ENCODE measurements around the gene BCL3. TPM values are rescaled to one million over a fixed set of nuclear protein-coding genes. Genes with fewer than 3 reads are reported as not detected.
A peak's percentile ranks its signal among the peaks of the same experiment; 100 is the strongest.

Gene BCL3
- total RNA-seq, 1 experiment from 2014 or later = 2.2 TPM

DNA sequence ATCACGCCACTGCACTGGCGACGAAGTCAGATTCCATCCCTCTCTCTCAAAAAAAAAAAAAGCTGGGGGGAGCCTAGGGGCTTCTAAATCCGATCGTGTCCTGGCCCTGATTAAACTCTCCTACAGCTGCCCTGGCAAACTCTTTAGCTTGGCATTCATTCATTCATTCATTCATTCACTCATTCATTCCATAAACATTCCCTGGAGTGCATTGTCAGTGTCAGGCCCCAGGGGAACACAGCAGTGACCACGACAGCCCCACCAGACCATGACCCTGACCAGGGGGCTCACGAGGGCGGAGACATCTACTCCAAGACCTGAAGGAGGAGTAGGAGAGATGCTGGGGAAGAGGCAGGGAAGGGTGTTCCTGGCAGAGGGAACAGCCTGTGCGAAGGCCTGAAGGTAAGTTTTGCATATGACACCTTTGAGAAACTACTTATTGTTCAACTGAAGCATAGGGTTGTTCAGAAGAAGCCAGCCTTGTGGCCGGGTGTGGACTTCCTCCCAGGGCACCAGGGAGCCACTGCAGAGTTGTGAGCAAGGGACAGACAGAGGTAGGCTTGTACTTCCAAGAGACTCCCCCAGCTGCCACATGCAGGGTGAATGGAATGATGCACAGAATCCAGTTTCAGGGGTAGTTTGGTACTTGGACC, 25.1 kb upstream of the BCL3 start:
- H3K9me3 Mint-ChIP-seq = no peaks in the 10 kb centered on the region
- H3T11ph ChIP-seq (ENCODE audit: low read length) = no peak overlapping the region
- no peaks in the 10 kb centered on the region; the same call in 1 of the 2 replicates for H3K27me3 ChIP-seq (ENCODE audit: insufficient read depth, low read length)
- no peak for DNase-seq
- H3K14ac ChIP-seq (ENCODE audit: insufficient read depth, low read length) = no peak overlapping the region
- no peaks in the 10 kb centered on the region for H3K79me1 ChIP-seq (ENCODE audit: insufficient read depth, low read depth, low read length, poor library complexity, severe bottlenecking)
- peaks cover 11% of the 10 kb centered on the region for H3K27me3 Mint-ChIP-seq (ENCODE audit: low read depth)
- no peak overlapping the region for H3K4me3 Mint-ChIP-seq
- H3K56ac ChIP-seq (ENCODE audit: insufficient read length, low read depth, low read length) = no peak overlapping the region
- no peaks in the 10 kb centered on the region for H3K23me2 ChIP-seq (ENCODE audit: insufficient read length, low read depth, low read length, poor library complexity, severe bottlenecking)
- no peak overlapping the region for H3K4me2 ChIP-seq (ENCODE audit: insufficient read depth, insufficient read length, low read length)
- H2AK5ac ChIP-seq (ENCODE audit: insufficient read length, low read length) = no peak overlapping the region
- no peaks in the 10 kb centered on the region for H3K9me3 ChIP-seq (ENCODE audit: control insufficient read depth, low read depth, low read length)
- H3K18ac ChIP-seq (ENCODE audit: insufficient read length, low read depth, low read length) = no peak overlapping the region
- H4K20me1 ChIP-seq (ENCODE audit: control insufficient read depth, insufficient read depth, insufficient read length) = no peaks in the 10 kb centered on the region
- no peak overlapping the region for H3K4ac ChIP-seq (ENCODE audit: low read depth, low read length)
- H4K8ac ChIP-seq (replicated peaks; ENCODE audit: insufficient read length, low read depth, low read length) = no peak overlapping the region
- H3K23ac ChIP-seq (ENCODE audit: insufficient read length, low read depth, low read length) = no peak overlapping the region
- H3K4me1 Mint-ChIP-seq = peaks cover 9% of the 10 kb centered on the region in 2 experiments; a peak in 3 of 4 replicates
- no peak overlapping the region for H4K91ac ChIP-seq (ENCODE audit: insufficient read length, low read depth, low read length)
- no peak overlapping the region for H3K9ac ChIP-seq (ENCODE audit: extremely low read depth, insufficient read length, low read length)
- peak overlapping the region in 1 of 3 experiments; percentile 85; a peak in 3 of 7 replicates for H3K27ac Mint-ChIP-seq
- H2BK12ac ChIP-seq (ENCODE audit: insufficient read length, low read depth, low read length) = no peak overlapping the region
- no peaks in the 10 kb centered on the region for H3K79me2 ChIP-seq (ENCODE audit: insufficient read depth, low read length)
- no peak overlapping the region for H2AFZ ChIP-seq (ENCODE audit: low read length)
- no peak overlapping the region for H2BK20ac ChIP-seq (ENCODE audit: low read depth, low read length, poor library complexity, severe bottlenecking)
- no peak overlapping the region for H4K5ac ChIP-seq (ENCODE audit: insufficient read length, low read depth, low read length)
- H2BK120ac ChIP-seq (ENCODE audit: low read depth, low read length, poor library complexity, severe bottlenecking) = no peak overlapping the region
- no peak overlapping the region for H3K27ac ChIP-seq (ENCODE audit: insufficient read length, low read depth, low read length)
- no peak overlapping the region for H2BK5ac ChIP-seq (ENCODE audit: insufficient read length, low read length)
- no peaks in the 10 kb centered on the region; the same call in 1 of the 2 replicates for H3K4me1 ChIP-seq (ENCODE audit: insufficient read depth, low read length)
- no peak overlapping the region for H2BK15ac ChIP-seq (ENCODE audit: low read depth, low read length)
- TF ChIP-seq, protein P1, sequence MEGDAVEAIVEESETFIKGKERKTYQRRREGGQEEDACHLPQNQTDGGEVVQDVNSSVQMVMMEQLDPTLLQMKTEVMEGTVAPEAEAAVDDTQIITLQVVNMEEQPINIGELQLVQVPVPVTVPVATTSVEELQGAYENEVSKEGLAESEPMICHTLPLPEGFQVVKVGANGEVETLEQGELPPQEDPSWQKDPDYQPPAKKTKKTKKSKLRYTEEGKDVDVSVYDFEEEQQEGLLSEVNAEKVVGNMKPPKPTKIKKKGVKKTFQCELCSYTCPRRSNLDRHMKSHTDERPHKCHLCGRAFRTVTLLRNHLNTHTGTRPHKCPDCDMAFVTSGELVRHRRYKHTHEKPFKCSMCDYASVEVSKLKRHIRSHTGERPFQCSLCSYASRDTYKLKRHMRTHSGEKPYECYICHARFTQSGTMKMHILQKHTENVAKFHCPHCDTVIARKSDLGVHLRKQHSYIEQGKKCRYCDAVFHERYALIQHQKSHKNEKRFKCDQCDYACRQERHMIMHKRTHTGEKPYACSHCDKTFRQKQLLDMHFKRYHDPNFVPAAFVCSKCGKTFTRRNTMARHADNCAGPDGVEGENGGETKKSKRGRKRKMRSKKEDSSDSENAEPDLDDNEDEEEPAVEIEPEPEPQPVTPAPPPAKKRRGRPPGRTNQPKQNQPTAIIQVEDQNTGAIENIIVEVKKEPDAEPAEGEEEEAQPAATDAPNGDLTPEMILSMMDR (conservative IDR thresholded peaks at IDR 0.05) = no peak
- WGBS (ENCODE audit: extremely low coverage, insufficient read length, low lambda C conversion rate) = no CpG with 5 or more reads among the region's 10 CpGs
- H3K36me3 Mint-ChIP-seq (ENCODE audit: insufficient read depth in 1 of 3, low read depth in 3 of 3) = no peaks in the 10 kb centered on the region; a peak in 1 of 7 replicates

All from H9 (cell line).